ENCODE data around the gene CNR2.
"Not testable (repeated sequence)": the region's sequence is repeated elsewhere in the genome, so short reads cannot be mapped to it uniquely, and the experiment has no call there.

GRCh38 chr1:23834156-23834555 is 79.0 kb downstream of the CNR2 start:
- TF ChIP-seq CTCF (IDR thresholded peaks at IDR 0.05; ENCODE audit: low read length); EZH2 (IDR thresholded peaks at IDR 0.05; ENCODE audit: borderline replicate concordance, low read length): not testable (repeated sequence)
